Hematopoietic multipotent progenitor cell (in vitro differentiated cells): ENCODE results near the gene KCP. TPM values are rescaled to one million over a fixed set of nuclear protein-coding genes. Genes with fewer than 3 reads are reported as not detected.

ENCODE experiments used
- DNase-seq, 3 donors: peaks; one replicate each; pipeline ENCODE4 v3.0.0-alpha.2; 2011 to 2015; ENCODE audit warnings: low read depth in 2 of 3, low spot score in 2 of 3
- total RNA-seq: library from RNA; depleted of rRNA; stranded (reverse); fragments of >200 nt; gene quantifications from one replicate; pipeline ENCODE4 v1.2.3, GENCODE V29; 2012

Gene KCP
- total RNA-seq, 1 donor = under 0.01 TPM

DNA sequence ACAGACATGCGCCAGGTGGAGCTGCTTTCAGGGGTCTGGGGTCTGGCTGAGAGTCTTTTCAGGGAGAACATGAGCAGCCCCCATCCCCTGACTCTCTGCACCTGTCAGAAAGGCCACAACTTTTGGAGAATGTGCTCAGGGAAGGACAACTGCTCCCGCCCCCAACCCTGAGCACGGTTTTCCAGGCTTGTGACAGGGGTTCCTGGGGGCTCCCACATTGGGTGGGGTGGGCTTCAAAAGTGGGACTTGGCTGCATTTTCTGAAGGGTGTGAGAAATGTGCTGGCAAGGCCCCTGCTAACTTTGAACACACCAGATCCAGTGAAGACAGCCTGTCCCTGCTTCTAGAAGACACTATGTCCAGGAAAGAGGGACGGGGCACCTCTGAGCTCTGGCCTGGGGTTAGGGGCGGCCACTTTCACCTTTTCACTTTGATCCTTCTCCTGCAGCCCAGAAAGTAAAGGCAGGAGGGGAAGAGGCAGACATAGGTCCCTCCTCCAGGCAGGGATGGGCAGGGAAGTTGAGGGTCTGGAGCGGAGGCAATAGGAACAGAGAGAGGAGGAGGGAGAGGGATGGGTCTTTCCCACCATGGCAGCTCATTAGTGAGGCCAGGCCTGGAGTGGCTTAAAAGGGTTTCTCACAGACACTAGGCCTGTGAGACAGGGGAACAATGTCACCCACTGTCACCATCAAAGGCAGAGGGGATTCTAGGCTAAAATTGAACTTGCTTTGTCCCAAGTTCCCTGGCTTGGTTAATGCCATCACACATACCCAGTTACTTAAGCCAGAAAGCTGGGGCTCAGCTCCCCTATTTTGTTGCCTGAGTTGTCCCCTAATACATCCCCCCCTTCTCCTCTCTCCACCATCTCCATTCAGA is 1.5 kb downstream of the KCP start:
- no peak for DNase-seq

DNA sequence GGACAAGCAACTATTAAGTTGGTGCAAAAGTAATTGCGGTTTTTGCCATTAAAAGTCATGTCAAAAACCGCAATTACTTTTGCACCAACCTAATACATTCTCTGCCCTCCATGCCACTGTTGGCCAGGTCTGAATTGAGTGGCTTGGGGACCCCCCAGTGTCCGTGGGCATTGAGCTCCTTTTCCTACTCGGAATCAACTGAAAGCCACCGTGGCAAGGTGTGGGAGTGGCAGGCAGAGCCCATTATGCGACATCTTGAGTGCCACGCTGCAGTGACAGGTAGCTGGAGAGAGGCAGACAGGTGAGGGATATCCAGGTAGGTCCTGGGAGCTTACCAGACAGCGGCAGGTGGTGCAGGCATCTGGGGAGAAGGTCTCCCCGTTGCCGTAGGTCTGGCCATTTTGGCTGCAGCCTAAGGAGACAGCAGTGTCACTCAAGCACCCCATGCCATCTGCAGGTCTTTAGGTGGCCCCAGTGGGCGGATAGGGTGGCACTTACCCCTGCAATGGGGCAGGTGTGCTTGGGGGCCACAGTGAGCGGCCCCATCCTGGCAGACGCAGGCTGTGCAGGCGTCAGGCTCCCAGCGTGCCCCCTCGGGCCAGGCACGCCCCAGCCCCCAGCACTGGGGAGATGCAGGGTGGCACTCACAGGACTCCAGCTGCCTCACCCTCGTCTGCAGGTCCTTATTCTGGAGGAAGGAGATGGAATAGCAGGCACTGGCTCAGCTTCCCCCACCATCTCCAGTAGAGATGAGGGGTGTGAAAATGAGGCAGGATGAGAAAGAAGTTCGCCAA is 3.5 kb downstream of the KCP start:
- DNase-seq = no peak

DNA sequence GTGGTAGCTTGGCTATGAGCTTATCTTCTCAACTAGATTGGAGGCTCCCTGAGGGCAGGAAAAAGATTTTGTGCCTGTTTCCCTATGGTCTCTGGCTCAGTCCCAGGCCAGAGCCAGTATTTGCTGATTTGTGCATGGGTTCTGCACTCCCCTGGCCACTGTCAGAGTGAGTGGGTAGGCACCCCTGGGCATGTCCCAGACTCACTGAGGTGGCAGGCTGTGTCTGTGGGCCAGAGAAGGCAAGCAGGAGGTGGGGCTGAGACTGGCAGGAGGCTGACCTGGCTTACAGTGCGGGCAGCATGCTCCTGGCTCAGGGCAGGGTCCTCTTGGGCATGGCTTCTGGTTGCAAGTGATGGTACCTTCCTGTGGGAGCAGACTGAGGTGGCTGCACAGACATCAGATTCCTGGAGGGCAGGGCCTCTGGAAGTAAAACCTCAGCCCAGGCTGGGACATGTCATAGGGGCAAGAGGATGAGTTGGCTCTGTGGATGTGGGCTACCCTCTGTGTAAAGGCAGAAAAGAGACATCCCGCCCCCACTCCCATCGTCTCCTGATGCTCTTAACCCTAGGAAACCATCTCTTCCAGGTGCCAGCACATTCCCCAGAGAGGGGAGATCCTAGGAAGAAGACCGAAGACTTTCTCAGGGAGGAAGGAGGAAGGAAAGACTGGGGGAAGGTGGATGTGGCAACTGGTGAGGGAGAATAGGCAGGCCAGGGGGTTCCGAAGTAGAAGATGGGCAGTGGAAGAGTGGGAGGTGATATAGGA is 4.3 kb downstream of the KCP start:
- DNase-seq = no peak

DNA sequence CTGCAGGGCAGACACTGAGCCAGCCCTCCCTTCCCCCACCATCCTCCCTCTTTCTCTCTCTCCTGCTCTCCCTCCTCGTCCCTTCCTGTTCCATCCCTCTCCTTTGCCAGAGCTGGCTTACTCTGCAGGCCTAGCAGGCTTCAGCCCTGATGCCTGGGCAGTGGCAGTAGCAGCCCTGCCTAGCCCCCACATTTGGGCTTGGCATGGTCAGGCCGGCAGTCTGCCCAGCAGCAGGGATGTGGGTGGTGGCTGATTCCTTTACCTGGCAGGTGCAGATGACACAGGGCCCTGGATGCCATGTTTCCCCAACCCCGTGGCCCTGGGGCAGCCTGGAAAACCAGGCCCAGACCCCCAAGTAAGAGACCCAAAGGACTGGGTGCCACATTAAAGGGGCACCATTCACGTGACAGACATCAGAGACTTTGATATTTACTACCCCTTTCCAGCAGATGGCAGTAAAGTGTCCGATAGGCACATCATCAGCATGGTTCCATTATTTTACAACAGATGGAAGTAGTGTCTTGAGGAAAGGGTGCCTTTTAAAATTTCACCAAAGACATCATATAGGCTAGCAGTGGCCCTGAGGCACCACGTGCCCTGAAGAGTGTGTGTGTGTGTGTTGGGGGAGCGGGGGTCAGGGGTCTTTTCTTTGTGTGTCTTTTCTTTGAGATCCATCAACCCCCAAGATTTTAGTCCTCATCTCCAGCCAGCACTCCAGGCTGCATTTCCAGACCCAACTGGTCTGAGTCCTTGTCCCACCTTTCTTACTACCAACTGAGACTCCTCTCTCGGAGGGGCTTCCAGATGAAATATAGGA is 5.9 kb downstream of the KCP start:
- DNase-seq = peak in 2 of 3 donors; percentile 67 to 88

DNA sequence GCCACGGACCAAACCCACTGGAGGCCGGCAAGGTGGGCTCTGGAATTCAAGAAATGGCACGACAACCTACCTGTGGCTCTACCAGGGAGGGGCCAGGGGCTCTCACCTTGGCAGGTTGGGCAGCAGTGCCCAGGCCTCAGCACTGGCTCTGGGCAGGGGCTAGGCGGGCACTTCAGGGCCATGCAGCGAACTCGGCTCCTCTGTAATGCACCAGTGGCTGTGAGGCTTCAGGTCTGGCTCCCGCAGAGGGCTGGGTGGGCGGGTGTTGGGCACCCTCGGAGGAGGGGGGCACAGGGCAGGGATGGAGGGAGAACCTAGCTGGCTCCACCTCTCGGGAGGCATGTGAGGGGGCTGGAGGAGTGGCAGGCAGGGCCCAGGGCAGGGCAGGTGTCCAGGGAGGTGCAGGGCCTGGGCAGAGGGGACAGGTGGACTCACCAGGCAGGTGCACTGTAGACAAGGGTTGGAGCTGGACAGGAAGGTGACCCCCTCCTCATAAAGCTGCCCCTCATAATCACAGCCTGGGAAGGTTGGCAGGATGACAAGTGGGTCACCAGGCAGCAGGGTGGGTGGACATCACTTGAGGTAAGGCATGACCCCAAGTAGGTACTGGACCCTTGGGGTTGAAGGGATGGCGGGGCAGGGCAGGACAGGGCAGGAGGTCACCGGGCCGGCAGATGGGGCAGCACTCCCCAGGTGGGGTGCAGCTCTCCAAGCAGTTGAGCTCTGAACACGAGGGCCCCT is 6.7 kb downstream of the KCP start:
- DNase-seq = no peak

DNA sequence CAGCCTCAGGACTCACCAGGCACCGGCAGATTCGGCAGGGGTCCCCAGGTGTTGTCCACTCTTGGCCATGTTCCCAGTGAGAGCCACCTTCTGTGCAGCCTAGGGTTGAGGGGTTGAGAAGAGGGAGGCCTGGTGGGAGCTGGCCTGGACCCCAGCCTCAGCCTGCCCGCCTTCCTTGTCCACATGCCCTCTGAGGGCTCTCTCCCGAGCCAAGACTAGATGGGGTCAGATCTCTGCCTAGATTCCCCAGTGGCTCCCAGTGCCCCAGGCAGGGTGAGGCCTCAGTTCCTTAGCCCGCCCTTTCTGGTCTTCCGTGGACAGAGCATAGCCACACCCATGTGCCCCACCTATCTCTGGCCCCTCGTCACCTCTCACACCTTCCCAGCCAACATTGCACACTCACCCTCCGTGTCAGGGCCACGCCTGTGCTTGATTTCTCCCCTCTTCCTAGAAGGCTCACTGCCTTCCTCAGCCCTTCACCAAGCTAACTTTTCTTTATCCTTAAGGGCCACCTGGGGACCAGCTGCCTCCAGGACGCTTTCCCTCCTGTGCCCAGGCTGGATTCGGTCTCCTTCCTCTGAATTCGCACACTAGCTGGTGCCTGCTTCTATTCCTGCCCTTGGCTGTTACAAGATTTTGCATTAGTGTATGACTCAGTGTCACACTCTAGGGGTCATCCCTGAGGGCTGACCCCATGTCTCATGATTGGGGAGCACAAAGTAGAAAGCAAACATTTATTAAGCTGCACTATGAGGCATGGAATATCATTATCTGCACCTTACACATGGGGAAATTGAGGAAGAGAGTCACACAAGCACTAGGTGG is 7.5 kb downstream of the KCP start:
- DNase-seq = no peak

DNA sequence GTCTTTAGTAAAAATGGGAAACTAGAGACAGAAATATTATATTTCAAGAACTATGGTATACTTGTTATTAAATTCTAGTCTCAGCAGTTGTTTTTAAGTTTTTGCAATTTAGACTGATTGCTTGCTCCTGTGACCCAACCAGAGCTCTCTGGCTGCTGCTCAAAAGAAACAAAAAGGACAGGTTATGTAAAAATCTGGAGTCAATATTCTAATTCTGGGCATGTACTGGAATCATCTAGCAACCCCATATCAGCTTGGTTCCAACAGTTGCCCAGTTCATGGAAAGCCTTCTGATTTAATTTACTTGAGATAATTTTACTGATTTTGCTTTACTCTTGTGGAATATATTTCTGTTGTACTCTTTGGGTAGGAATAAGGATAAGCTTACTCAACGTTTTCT is 10.3 kb downstream of the KCP start:
- no peak for DNase-seq

DNA sequence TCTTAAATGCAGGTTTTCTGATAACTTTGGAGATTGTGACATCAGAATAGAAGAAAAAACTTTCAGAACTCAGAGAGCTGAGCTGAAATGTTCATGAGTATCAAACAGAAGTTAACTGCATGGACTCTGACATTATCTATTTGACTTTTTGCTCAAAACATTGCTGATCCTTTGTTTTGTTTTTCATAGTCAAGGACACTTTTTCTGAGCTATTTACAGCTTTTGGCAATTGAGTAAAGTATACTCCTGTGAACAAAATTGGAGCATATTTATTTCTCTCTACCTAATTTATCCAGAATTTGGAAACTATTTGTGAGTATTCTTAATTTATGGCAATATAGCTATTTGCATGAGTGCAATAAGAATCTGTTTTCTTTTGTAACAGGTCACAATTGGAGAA is 11.1 kb downstream of the KCP start:
- DNase-seq = no peak

DNA sequence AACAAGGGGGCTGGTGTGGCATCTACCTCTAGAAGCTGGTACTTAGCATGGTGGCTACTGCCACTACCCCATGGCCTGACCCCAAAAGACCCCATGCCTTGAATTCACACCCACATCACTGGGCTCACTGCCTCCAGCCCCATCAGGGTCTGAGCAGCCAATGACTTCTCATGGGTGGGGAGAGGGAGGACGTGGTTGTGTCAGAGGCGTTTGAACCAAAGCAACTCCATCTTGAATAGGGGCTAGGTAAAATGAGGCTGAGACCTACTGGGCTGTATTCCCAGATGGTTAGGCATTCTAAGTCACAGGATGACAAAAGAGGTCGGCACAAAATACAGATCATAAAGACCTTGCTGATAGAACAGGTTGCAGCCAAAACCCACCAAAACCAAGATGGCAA is 15.2 kb downstream of the KCP start:
- DNase-seq = no peak

DNA sequence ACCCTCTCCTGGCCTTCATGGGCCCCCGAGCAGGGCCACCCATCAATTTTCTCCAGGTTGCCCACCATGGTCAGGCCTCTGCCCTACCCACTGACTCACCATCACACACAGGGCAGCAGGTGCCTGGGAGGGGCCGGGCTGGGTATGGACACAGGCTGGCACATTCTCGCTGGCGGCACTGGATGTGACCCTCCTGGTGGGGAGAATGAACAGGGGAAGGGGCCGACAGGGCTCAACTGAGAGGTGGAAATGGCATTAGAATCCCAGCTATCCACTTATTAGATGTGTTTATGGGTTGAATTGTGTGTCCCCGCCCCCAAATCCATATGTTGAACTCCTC is 16.4 kb downstream of the KCP start:
- no peak for DNase-seq

DNA sequence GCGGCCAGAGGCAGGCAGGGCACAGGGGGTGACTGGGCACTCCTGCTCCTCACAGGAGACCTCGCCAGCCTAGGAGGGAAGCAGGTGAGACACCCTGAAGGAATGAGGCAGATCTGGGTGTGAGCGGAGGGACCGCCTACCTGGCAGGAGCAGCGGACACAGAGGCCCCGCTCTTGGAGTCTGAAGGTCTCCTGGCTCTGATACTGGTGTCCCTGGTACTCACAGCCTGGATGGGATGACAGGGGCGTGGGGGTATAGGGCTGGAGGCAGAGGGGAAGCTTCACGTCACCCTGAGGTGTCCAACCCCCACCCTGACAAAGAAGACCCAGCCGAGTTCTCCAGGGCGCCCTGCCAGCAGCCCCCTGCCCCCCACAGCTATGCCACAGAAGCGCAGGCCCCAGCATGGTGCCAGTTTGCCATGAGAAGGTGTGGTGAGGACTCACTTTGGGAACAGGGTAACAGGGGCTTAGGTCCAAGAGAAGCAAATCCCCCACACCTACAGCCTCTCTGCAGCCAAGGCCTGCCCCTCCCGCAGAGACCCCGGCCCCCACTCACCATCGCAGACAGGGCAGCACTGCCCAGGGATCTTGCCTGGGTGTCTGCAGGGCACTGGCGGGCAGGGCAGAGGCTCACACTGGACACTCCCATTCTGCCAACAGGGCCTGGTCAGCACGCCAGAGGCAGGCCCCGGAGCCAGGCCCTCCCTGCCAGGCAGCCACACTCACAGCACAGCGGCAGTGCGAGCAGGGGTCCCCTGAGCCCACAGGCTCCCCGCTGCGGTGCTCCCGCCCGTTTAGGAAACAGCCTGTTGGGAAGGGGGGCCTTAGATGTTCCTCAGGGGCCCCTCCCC is 17.0 kb downstream of the KCP start:
- no peak for DNase-seq

DNA sequence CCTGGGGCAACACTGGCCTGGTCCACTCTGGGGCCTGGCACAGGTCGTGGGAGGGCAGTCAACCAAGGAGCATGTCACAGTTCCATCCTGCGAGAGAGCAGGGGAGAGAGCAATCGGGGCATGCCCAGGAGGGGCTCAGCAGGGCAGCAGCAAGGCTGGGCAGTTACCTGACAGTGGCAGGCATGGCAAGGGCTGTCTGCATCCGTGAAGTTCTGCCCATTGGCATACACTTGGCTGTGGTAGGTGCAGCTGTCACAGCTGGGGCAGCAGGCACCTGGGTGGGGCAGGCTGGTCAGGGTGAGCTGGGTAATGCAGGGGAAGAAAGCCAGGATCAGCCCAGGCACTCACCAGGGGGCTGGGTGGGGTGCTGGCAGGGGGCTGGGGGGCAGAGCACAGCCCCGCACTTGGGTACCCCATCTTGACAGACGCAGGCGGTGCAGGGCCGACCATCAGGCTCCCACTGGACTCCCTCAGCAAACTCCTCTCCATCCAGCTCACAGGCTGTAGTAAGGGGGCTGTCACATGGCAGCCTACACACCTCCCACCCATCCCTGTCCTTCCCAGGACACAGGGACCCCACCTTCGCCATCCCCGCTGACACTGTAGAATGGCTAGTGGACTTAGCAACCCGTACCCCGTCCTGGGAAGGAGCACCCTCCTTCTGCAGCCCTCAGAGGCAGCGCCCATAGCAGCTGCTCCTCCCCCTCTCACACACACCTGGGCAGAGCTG is 17.8 kb downstream of the KCP start:
- DNase-seq = no peak

DNA sequence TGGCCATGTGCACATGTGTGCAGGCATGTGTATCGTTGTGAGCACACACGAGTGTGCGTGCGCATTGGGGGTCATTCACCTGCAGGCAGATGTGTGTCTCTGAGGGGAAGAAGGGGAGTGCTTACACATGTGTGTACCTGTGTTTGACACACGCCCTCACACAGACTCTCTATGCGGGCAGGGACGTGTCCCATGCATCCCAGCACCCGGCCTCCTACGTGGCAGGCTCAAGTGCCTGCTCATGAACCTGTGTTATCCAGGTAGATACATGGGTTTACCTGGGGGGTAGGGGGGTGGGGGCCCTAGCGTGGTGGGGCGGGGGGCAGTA is 18.6 kb downstream of the KCP start:
- DNase-seq = no peak

DNA sequence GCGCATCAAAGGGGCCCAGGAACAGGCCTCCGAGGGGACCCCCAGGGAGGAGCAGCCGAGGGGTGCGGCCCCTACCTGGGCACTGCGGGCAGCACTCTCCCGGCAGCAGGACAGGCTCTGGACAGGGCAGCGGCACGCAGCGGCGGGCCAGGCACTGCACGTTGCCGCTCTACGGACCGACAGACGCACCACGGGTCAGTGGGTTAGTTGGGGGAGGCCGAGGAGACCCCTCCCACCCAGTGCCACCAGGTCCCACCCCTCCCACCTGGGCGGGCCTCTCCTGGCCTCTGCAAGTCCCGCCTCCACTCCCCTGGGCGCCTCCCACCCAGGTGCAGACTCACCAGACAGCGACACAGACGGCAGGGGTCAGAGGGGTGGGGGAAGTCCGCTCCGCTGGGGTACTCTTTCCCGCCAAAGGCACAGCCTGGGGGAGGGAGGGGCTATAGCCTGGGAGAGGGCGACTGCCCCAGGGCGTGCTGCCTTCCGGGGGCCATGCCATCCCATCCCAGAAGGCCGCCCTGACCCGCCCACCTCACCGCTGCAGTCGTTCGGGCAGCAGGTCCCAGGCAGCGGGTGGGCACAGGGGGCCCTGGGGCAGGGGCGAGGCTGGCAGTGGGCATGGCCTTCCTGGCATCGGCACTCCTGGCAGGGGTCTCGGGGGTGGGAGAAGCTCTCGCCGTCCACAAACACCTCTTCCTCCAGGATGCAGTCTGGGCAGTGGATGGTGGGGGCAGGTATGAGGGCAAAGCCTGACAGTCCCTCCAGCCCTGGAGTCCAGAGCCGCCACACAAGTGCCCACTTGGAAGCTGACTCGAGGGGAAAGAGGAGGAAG is 19.2 kb downstream of the KCP start:
- peak in 1 of 3 donors; percentile 22 for DNase-seq

DNA sequence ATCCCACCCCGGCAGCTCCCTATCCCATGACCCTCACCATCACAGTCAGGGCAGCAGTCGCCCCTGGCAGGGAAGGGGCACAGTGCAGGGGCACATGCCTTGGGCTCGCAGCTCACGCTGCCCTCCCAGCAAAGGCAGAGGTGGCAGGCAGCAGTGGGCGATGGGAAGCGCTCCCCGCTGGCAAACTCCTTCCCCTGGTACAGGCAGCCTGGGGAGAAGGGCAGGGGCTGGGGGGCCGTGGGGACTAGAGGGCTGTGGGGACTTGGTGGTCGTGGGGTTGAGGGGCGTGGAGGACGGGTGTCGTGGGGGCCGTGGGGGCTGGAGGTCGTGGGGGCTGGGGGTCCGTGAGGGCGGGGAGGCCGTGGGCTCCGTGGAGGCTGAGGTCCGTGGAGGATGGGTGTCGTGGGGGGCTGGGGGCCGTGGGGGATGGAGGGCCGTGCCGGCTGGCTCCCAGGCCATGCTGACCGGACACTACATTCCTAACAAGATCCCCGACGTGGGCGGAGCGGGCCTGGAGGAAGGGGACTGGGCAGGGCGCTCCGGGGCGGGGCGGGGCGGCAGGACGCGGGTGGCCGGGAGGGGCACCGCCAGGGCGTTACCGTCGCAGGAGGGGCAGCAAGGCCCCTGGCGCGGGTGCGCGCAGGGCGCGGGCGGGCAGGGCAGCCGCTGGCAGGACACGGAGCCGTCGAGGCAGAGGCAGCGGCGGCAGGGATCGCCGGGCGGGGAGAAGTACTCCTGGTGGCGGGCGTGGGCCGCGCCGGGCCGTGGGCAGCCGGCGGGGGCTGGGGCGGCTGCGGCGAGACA is 20.0 kb downstream of the KCP start:
- DNase-seq = no peak

DNA sequence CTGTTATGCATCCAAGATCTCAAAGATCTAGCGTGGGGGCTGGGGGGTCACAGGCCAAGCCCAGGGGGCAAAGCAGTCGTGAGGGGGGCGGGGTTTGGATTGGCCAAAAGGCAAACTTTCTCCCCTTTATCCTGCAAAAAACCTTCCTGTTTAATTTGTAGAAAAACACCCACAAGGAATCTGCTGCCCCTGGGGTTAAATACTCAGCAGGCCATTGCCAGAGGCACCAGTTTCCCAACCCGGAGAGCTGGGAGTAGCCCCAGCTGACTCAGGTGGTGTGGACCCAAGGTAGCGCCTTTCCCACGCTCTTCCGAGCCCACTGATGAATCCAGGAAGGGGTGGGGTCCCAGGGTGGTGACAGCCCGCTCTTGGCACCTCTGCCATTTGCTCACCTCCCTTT is 21.4 kb downstream of the KCP start:
- DNase-seq = no peak
